ENCODE results near the gene HSPA4. TPM values are rescaled to one million over a fixed set of nuclear protein-coding genes. Genes with fewer than 3 reads are reported as not detected.

HSPA4 gene
- total and polyA plus RNA-seq, 2 donors (not counting 3 experiments of a cell fraction or from before 2014, with no cell fraction given) = 11.2 to 161 TPM

DNA sequence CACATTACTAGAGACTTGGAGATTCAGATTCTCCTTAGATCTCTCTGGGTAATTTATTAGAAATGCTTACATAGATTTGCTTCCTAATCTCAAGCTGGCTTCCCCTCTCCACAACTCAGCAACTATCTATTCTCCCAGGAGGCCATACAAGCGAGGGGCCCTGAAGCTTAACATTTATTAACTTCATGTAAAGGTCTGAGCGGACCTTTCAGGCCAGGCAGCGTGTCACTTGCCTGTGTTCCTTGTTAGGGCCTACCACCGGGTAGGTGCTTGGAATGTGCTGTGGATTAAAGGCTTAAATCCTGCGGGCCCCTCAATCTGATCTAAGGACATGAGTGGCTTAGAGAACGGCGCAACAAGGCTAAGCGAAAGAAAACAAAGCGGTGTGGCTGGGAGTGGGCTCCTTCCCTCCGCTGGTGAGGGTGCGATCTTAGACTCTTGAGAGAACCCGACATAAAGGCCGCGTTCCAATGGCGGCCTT is 712 bp upstream of the HSPA4 start:
- POLR2A ChIA-PET = interaction anchor here (0.6 to 1.4 kb wide), 7 partner anchors 24 to 1064 kb away, joined by 3 to 9 read pairs (median 3); partner anchors contain the start of genes AFF4, TCF7, VDAC1 and ZCCHC10

More for the DNA sequence above, 712 bp upstream of the HSPA4 start:
- BruUV-seq (replicated peaks) = TSS peak; percentile 91
- FAIRE-seq = no peak
- CTCF ChIA-PET = interaction anchor here (1.0 kb wide), 1 partner anchor 19 kb away, joined by 4 read pairs; no protein-coding TSS in a partner anchor
- dilution Hi-C loops (cut with MboI; ENCODE audit: extremely low pct_ligation_motif_present, low sequenced_read_pairs) (no loop called here), intact Hi-C loops (cut with micrococcal nuclease) (loop anchor here (1.0 to 10.0 kb wide), 7 partner anchors 9 to 666 kb away; partner anchors contain the start of genes AFF4, SHROOM1 and ZCCHC10)
- no peaks in the 10 kb centered on the region for H3K9me1 ChIP-seq (replicated peaks; ENCODE audit: control insufficient read depth, extremely low read depth, insufficient read depth, low read length)
- no peaks in the 10 kb centered on the region for H3K27me3 ChIP-seq (ENCODE audit: control insufficient read depth in 2 of 2, insufficient read depth in 2 of 2, low read length in 2 of 2)
- H3K79me2 ChIP-seq (ENCODE audit: control insufficient read depth, insufficient read depth, low read length) = peaks cover 42% of the 10 kb centered on the region
- peaks cover 37% of the 10 kb centered on the region for H3K4me1 ChIP-seq (ENCODE audit: control insufficient read depth, extremely low read depth, insufficient read depth, low read length)
- H3K4me3 ChIP-seq (replicated peaks in 1 of 3; ENCODE audit: insufficient read depth in 1 of 3, low read depth in 1 of 3, low read length in 3 of 3) = peak overlapping the region; percentile 15 to 90 (median 61)
- peak overlapping the region; percentile 85 for H3K4me2 ChIP-seq (ENCODE audit: insufficient read depth, low read length)
- DNase-seq (ENCODE audit: low read depth, low spot score) = no peak
- no peak for TF ChIP-seq POLR2AphosphoS5 (IDR thresholded peaks at IDR 0.05; ENCODE audit: insufficient read depth, low read depth, low read length)
- TF ChIP-seq GATA2 (IDR thresholded peaks at IDR 0.05; ENCODE audit: insufficient read depth, insufficient read length, low read depth, low read length) = no peak
- TF ChIP-seq POLR2A (IDR thresholded peaks at IDR 0.05; ENCODE audit: low read depth, low read length) = no peak
- no peak for TF ChIP-seq CTCF (IDR thresholded peaks at IDR 0.05; ENCODE audit: extremely low read depth in 1 of 2, insufficient read depth in 1 of 2, low read depth in 1 of 2, low read length in 2 of 2)
- TF ChIP-seq MYC (IDR thresholded peaks at IDR 0.05; ENCODE audit: low read depth, low read length) = no peak
- TF ChIP-seq JUN (IDR thresholded peaks at IDR 0.05; ENCODE audit: borderline replicate concordance, insufficient read depth, insufficient read length, low read depth) = no peak
- no peak for TF ChIP-seq MAX (IDR thresholded peaks at IDR 0.05; ENCODE audit: insufficient read depth, insufficient read length)
- peaks cover 4% of the 10 kb centered on the region for H4K20me1 ChIP-seq (replicated peaks; ENCODE audit: control insufficient read depth, extremely low read depth, insufficient read depth, low read length)
- H3K9me3 ChIP-seq (replicated peaks; ENCODE audit: control insufficient read depth, insufficient read depth, low read length) = no peaks in the 10 kb centered on the region
- H3K9ac ChIP-seq (replicated peaks; ENCODE audit: extremely low read depth, insufficient read depth, low read length) = peak overlapping the region; percentile 96
- peak overlapping the region; percentile 2 for H2AFZ ChIP-seq (ENCODE audit: low read depth, low read length)
- H3K36me3 ChIP-seq (ENCODE audit: control insufficient read depth in 2 of 2, extremely low read depth in 1 of 2, insufficient read depth in 2 of 2, low read length in 2 of 2) = no peaks in the 10 kb centered on the region
- H3K27ac ChIP-seq (ENCODE audit: insufficient read depth, low read depth, low read length) = peak overlapping the region; percentile 86
